WERI-Rb-1 (cell line): ENCODE measurements around the gene PML.

Experiments
- DNase-seq: peaks from one replicate; pipeline ENCODE4 v3.0.0-alpha.2; 2020
- H3K27ac ChIP-seq: fragments of 250-450 bp; sonication (Bioruptor Pico); 2 replicates; pipeline ENCODE4 v1.5.1; 2020; ENCODE audit warnings: mild to moderate bottlenecking, moderate library complexity
- H3K27me3 ChIP-seq: fragments of 250-450 bp; sonication (Bioruptor Pico); 2 replicates; pipeline ENCODE4 v1.5.1; 2021; ENCODE audit warnings: mild to moderate bottlenecking, low read depth, moderate library complexity; ENCODE audit not compliant: insufficient read depth, severe bottlenecking
- H3K36me3 ChIP-seq: fragments of 250-450 bp; sonication (Bioruptor Pico); 2 replicates; pipeline ENCODE4 v1.5.1; 2020; ENCODE audit warnings: mild to moderate bottlenecking, moderate library complexity
- H3K4me3 ChIP-seq: 2 replicates; pipeline ENCODE4 v1.5.1; 2011; ENCODE audit warnings: low read depth, mild to moderate bottlenecking, control low read depth, low read length
- H3K9me3 ChIP-seq: fragments of 250-450 bp; sonication (Bioruptor Pico); 2 replicates; pipeline ENCODE4 v1.5.1; 2021; ENCODE audit warnings: mild to moderate bottlenecking, moderate library complexity; ENCODE audit not compliant: severe bottlenecking
- CTCF ChIP-seq: IDR thresholded peaks from 2 replicates; pipeline ENCODE4 v1.5.1; 2011; ENCODE audit warnings: low read depth, mild to moderate bottlenecking, control low read depth, inconsistent platforms, low read length

The PML gene

GRCh38 chr15:74027688-74028087 lies 33.2 kb downstream of the PML start:
- H3K27me3 ChIP-seq = no peaks in the 10 kb centered on the region
- H3K9me3 ChIP-seq = no peaks in the 10 kb centered on the region
- H3K4me3 ChIP-seq = no peak overlapping the region
- H3K36me3 ChIP-seq = peaks cover 37% of the 10 kb centered on the region
- DNase-seq = no peak
- TF ChIP-seq CTCF = no peak
- H3K27ac ChIP-seq = no peak overlapping the region

- Histone ChIP-seq H3K27ac (no peak overlapping the region), H3K4me3 (no peak overlapping the region), H3K27me3 (no peaks in the 10 kb centered on the region), H3K9me3 (no peaks in the 10 kb centered on the region), H3K36me3 (peaks cover 33% of the 10 kb centered on the region)
- TF ChIP-seq CTCF = no peak
- no peak for DNase-seq
These were observed 34.1 kb downstream of the PML start for GRCh38 chr15:74028646-74029045.

GRCh38 chr15:74032046-74032445 lies 37.5 kb downstream of the PML start:
- no peak for TF ChIP-seq CTCF
- no peak for DNase-seq
- Histone ChIP-seq H3K36me3 (peaks cover 30% of the 10 kb centered on the region), H3K4me3 (no peak overlapping the region), H3K27me3 (no peaks in the 10 kb centered on the region), H3K9me3 (no peaks in the 10 kb centered on the region), H3K27ac (no peak overlapping the region)

- no peak overlapping the region for H3K27ac ChIP-seq
- no peak for TF ChIP-seq CTCF
These were observed 38.4 kb downstream of the PML start for GRCh38 chr15:74032606-74033561.

GRCh38 chr15:74034206-74034755 lies 39.8 kb downstream of the PML start:
- no peak for DNase-seq
- Histone ChIP-seq H3K27me3 (no peaks in the 10 kb centered on the region), H3K9me3 (no peaks in the 10 kb centered on the region), H3K36me3 (peaks cover 27% of the 10 kb centered on the region), H3K27ac (no peak overlapping the region), H3K4me3 (no peak overlapping the region)
- no peak for TF ChIP-seq CTCF

More at GRCh38 chr15:74032606-74033561, 38.4 kb downstream of the PML start:
- Histone ChIP-seq H3K9me3 (no peaks in the 10 kb centered on the region), H3K36me3 (peaks cover 30% of the 10 kb centered on the region), H3K4me3 (no peak overlapping the region), H3K27me3 (no peaks in the 10 kb centered on the region)
- DNase-seq = no peak
